Naive thymus-derived CD4-positive, alpha-beta T cell (primary cell): ENCODE results near the gene ZFAND3. TPM values are rescaled to one million over a fixed set of nuclear protein-coding genes. Genes with fewer than 3 reads are reported as not detected.

Experiments
- ATAC-seq: fragments of 150-1000 bp; cut with Tn5 transposase; 2 replicates; pipeline ENCODE4 v1.10.0; 2021; ENCODE audit warnings: mild to moderate bottlenecking, moderate library complexity
- CTCF ChIA-PET: fragments of 350-600 bp; sonication (Branson Sonifier 250); formaldehyde crosslinking; loops from one replicate; lab custom pipeline; 2021; ENCODE audit warnings: antibody characterized with exemption; lab: Charles Lee
- POLR2A ChIA-PET: fragments of 350-600 bp; sonication (Branson Sonifier 250); formaldehyde crosslinking; loops from one replicate; lab custom pipeline; 2021; ENCODE audit warnings: antibody characterized with exemption, inconsistent platforms; lab: Charles Lee
- DNase-seq, 9 donors: peaks; one replicate each; pipeline versions ENCODE4 v3.0.0 to v3.0.0-alpha.2; 2020 to 2022; ENCODE audit warnings: mixed read lengths in 1 of 9
- H3K27ac ChIP-seq: one replicate; pipeline ENCODE4 v1.7.0; 2013; ENCODE audit warnings: mild to moderate bottlenecking, low read depth, low read length, moderate library complexity
- H3K27me3 ChIP-seq, 2 donors: one replicate each; pipeline ENCODE4 v1.7.0; 2013; ENCODE audit warnings: low read length in 2 of 2, mild to moderate bottlenecking in 2 of 2, moderate library complexity in 2 of 2; ENCODE audit not compliant: control insufficient read depth in 2 of 2, insufficient read depth in 2 of 2
- H3K36me3 ChIP-seq, 3 experiments: 1 replicate in 2 of 3; 2 replicates in 1 of 3; pipeline ENCODE4 v1.7.0; 2013; ENCODE audit warnings: low read length in 3 of 3, mild to moderate bottlenecking in 3 of 3, moderate library complexity in 1 of 3; ENCODE audit not compliant: insufficient read depth in 3 of 3, control insufficient read depth in 2 of 3
- H3K4me1 ChIP-seq, 2 donors: one replicate each; pipeline ENCODE4 v1.7.0; 2013; ENCODE audit warnings: low read length in 2 of 2, mild to moderate bottlenecking in 2 of 2, moderate library complexity in 1 of 2; ENCODE audit not compliant: control insufficient read depth in 2 of 2, insufficient read depth in 2 of 2
- H3K4me3 ChIP-seq: 2 replicates; pipeline ENCODE4 v1.7.0; 2013; ENCODE audit warnings: mild to moderate bottlenecking, low read length
- H3K9me3 ChIP-seq, 3 experiments: 1 replicate in 2 of 3; 2 replicates in 1 of 3; pipeline ENCODE4 v1.7.0; 2013; ENCODE audit warnings: low read length in 3 of 3; ENCODE audit not compliant: control insufficient read depth in 2 of 3
- H3K27ac Mint-ChIP-seq, 9 donors: one replicate each; pipeline ENCODE4 v1.8.0; 2020 to 2022; ENCODE audit warnings: mixed read lengths in 9 of 9, mild to moderate bottlenecking in 8 of 9, moderate library complexity in 5 of 9, inconsistent platforms in 2 of 9
- H3K27me3 Mint-ChIP-seq, 5 donors: one replicate each; pipeline ENCODE4 v1.8.0; 2021 to 2022; ENCODE audit warnings: mixed read lengths in 5 of 5, mild to moderate bottlenecking in 1 of 5
- H3K36me3 Mint-ChIP-seq, 5 donors: one replicate each; pipeline ENCODE4 v1.8.0; 2020 to 2022; ENCODE audit warnings: mixed read lengths in 5 of 5, mild to moderate bottlenecking in 3 of 5, inconsistent platforms in 1 of 5
- H3K4me1 Mint-ChIP-seq, 7 donors: one replicate each; pipeline ENCODE4 v1.8.0; 2020 to 2022; ENCODE audit warnings: mixed read lengths in 7 of 7, mild to moderate bottlenecking in 3 of 7, inconsistent platforms in 1 of 7
- H3K4me3 Mint-ChIP-seq, 10 donors: one replicate each; pipeline ENCODE4 v1.8.0; 2020 to 2022; ENCODE audit warnings: mild to moderate bottlenecking in 10 of 10, mixed read lengths in 10 of 10, moderate library complexity in 6 of 10, inconsistent platforms in 2 of 10
- H3K9me3 Mint-ChIP-seq, 11 donors: one replicate each; pipeline ENCODE4 v1.8.0; 2020 to 2022; ENCODE audit warnings: mixed read lengths in 11 of 11, mild to moderate bottlenecking in 4 of 11, inconsistent platforms in 1 of 11, moderate library complexity in 1 of 11
- intact Hi-C, 2 donors: fragments of 100-400 bp; cut with micrococcal nuclease; formaldehyde crosslinking; loops; one replicate each; pipeline ENCODE4 v1.15.1; 2023
- polyA plus RNA-seq, 2 donors: library from polyadenylated mRNA; unstranded; fragments of 300-500 nt; fragmentation: Illumina TruSeq; gene quantifications; one replicate each; pipeline ENCODE4 v1.2.3, GENCODE V29; 2021
- total RNA-seq, 6 experiments: library from RNA in 5 of 6; stranded (reverse) in 5 of 6; gene quantifications; 1 replicate in 5 of 6; 2 replicates in 1 of 6; pipeline ENCODE4 v1.2.3 and lab custom pipeline; 2021 to 2026

ZFAND3 gene
- total and polyA plus RNA-seq, 7 experiments from 2014 or later = 3.5 to 55.0 (median 37.1) TPM

DNA sequence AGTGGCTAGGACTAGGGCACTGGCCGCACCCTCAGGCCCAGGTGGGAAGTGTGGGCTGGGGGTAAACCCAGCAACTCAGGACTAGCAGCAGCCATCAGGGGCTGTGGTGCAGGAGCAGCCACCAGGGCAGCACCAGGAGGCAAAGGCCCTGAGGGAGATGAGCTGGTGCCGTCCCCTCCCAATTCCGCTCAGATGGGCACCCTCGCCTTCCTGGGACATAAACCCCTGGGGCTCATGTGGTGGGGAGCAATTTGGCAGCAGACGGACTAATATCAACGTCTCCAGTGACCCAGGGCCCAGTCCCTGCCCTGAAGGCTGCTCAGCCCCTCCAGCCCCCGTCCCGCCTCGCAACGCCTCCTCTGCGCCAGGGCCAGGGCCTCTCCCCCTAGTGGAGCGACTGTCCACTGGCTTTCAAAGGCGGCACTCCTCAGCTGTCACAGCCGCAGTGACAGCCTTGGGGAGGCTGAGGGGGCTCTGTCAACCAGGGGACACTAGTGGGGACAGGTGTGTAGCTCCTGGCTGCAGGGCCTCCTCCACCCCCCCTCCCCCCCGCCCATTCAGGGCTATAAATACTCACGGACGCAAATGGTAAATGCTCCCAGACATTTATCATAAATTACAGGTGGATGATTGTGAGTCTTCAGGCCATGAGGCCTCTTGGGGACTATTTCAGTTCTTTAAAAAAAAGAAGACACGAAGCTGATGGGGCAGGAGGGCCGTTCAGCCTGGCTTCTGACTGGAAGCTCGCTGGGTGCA, 349.9 kb downstream of the ZFAND3 start:
- Mint-ChIP-seq H3K9me3 (no peaks in the 10 kb centered on the region), H3K4me1 (peaks cover 0 to 13% (median 6%) of the 10 kb centered on the region in 7 donors), H3K4me3 (no peak overlapping the region), H3K36me3 (peaks cover 0 to 14% (median 0%) of the 10 kb centered on the region in 5 donors), H3K27ac (no peak overlapping the region), H3K27me3 (no peaks in the 10 kb centered on the region)
- ATAC-seq (peak; percentile 17), DNase-seq (no peak)
- Histone ChIP-seq H3K36me3 (peaks cover 0 to 11% (median 0%) of the 10 kb centered on the region in 3 experiments), H3K4me3 (no peak overlapping the region), H3K9me3 (no peaks in the 10 kb centered on the region), H3K27me3 (no peaks in the 10 kb centered on the region), H3K27ac (no peak overlapping the region), H3K4me1 (no peaks in the 10 kb centered on the region)
- intact Hi-C loops = no loop called here
- CTCF ChIA-PET = interaction anchor here (0.7 kb wide), 1 partner anchor 27 kb away, joined by 3 read pairs; no protein-coding TSS in a partner anchor
- POLR2A ChIA-PET = no interaction called here

DNA sequence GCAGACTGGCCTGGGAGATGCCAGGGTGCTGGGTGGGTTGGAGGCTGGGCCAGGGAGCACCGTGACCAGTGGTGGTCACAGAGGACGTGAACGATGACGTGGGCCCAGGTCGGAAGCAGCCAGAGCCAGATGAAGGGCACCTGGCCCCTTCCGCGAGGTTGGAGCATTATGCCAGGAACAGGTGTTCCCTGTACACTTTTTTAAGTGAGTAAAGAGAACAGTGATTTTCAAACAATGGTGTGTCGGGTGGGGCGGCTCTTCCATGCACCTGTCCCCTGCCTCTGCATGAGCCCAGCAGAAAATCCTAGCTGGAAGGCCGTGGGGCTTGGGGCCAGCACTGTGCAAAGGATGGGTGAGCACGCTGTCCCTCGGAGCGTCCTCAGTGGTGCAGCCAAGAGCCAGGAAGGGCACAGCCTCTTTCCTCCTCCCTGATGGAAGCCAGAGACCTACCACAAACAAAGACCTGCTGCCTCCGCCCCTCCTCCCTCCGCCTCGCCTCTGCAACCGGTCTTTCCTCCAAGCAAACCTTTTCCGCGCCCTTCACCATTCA, 350.5 kb downstream of the ZFAND3 start:
- peak overlapping the region in 2 of 9 donors; percentile 22 to 45 for H3K27ac Mint-ChIP-seq
- intact Hi-C loops = no loop called here
- CTCF ChIA-PET = interaction anchor here (0.7 kb wide), 1 partner anchor 27 kb away, joined by 3 read pairs; no protein-coding TSS in a partner anchor
- H3K27me3 Mint-ChIP-seq = no peaks in the 10 kb centered on the region
- no peak overlapping the region for H3K4me3 ChIP-seq
- H3K36me3 ChIP-seq = peaks cover 0 to 15% (median 0%) of the 10 kb centered on the region in 3 experiments
- no peak overlapping the region for H3K4me3 Mint-ChIP-seq
- no peaks in the 10 kb centered on the region for H3K4me1 ChIP-seq
- ATAC-seq (no peak), DNase-seq (no peak)
- H3K36me3 Mint-ChIP-seq = peaks cover 0 to 19% (median 0%) of the 10 kb centered on the region in 5 donors
- no peaks in the 10 kb centered on the region for H3K27me3 ChIP-seq
- POLR2A ChIA-PET = no interaction called here
- no peaks in the 10 kb centered on the region for H3K9me3 Mint-ChIP-seq
- H3K27ac ChIP-seq = no peak overlapping the region
- H3K4me1 Mint-ChIP-seq = peaks cover 0 to 15% (median 6%) of the 10 kb centered on the region in 7 donors
- H3K9me3 ChIP-seq = no peaks in the 10 kb centered on the region

DNA sequence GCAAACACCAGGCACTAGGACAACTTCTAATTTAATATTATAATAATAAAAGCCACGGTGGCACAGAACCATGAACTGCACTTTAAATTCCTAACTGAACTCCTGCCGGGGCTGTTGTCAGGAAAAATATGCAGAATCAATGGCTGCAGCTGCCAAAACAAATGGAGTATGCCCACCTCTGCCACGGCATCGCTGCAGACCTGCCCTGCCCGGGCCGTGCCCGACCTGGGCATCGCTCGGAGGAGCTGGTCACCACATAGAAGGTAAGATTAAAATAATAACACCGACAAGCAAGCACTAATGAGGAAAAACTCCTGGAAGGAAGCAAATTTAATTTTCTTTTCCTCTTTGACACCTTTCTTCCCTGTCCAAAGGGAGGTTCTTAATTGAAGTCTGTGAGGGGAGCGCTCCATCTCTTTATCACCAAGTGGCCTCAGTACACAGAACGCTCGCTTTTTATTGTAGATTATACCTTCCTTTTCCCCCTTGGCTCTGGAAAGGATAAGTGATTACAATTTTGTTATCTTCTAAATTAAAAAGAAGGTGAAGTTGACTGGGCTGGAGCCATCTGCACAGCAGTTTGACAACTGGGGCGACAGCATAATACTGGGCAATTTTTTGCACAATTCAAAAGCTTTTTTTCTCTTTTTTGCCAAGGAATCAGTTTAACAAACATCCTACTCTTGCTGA, 351.3 kb downstream of the ZFAND3 start:
- no peak for ATAC-seq
- H3K27ac ChIP-seq = no peak overlapping the region
- peaks cover 0 to 15% (median 6%) of the 10 kb centered on the region in 7 donors for H3K4me1 Mint-ChIP-seq
- H3K9me3 Mint-ChIP-seq = no peaks in the 10 kb centered on the region
- peak overlapping the region in 1 of 9 donors; percentile 45 for H3K27ac Mint-ChIP-seq
- no peaks in the 10 kb centered on the region for H3K9me3 ChIP-seq
- peaks cover 0 to 15% (median 0%) of the 10 kb centered on the region in 3 experiments for H3K36me3 ChIP-seq
- H3K36me3 Mint-ChIP-seq = peaks cover 0 to 25% (median 0%) of the 10 kb centered on the region in 5 donors
- no peaks in the 10 kb centered on the region for H3K27me3 ChIP-seq
- H3K4me3 Mint-ChIP-seq = no peak overlapping the region
- POLR2A ChIA-PET = no interaction called here
- intact Hi-C loops = no loop called here
- H3K27me3 Mint-ChIP-seq = no peaks in the 10 kb centered on the region
- CTCF ChIA-PET = no interaction called here
- no peak overlapping the region for H3K4me3 ChIP-seq
- no peak for DNase-seq
- no peaks in the 10 kb centered on the region for H3K4me1 ChIP-seq

DNA sequence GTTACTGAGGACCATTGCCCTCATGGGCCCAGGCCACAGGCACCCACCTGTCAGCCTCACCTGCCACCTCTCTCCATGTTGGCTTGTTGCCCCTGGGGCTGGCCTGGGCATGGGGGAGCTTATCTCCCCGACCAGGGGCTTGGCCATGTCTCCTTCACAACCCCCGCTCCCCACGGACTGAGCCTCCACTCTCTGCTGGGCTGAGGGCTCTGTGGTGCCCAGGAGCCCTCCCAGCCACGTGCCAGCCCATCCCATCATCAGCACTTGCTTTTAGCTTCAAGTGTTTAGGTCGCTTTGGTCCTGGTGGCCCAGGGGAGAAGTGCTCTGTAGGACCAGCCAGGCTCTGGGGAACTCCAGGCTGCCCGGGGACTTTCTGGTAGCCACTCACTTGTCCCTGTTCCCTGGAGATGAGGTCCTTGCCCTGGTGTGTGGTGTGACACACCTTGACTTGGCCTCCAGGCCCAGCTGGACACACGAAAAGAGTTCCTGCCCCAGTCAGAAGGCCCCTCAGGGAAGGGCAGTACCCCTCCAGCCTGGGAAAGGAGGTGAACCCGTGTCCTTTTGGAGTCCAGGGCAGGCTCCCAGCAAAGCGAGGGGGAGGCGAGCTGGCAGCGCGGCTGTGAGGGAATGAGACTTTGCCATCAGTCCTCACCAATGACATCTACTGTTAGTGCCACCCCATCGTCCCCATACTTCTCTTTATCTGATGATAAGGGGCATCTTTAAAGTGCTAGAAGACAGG, 352.6 kb downstream of the ZFAND3 start:
- Mint-ChIP-seq H3K4me3 (no peak overlapping the region), H3K27me3 (no peaks in the 10 kb centered on the region), H3K27ac (no peak overlapping the region), H3K4me1 (peaks cover 0 to 24% (median 6%) of the 10 kb centered on the region in 7 donors), H3K9me3 (no peaks in the 10 kb centered on the region), H3K36me3 (peaks cover 0 to 33% (median 4%) of the 10 kb centered on the region in 5 donors)
- Histone ChIP-seq H3K27ac (no peak overlapping the region), H3K4me3 (no peak overlapping the region), H3K9me3 (no peaks in the 10 kb centered on the region), H3K36me3 (peaks cover 0 to 15% (median 0%) of the 10 kb centered on the region in 3 experiments), H3K27me3 (no peaks in the 10 kb centered on the region), H3K4me1 (no peaks in the 10 kb centered on the region)
- DNase-seq = no peak
- CTCF ChIA-PET = interaction anchor here (0.6 kb wide), 1 partner anchor 72 kb away, joined by 3 read pairs; no protein-coding TSS in a partner anchor
- intact Hi-C loops = no loop called here
- POLR2A ChIA-PET = no interaction called here
- no peak for ATAC-seq

DNA sequence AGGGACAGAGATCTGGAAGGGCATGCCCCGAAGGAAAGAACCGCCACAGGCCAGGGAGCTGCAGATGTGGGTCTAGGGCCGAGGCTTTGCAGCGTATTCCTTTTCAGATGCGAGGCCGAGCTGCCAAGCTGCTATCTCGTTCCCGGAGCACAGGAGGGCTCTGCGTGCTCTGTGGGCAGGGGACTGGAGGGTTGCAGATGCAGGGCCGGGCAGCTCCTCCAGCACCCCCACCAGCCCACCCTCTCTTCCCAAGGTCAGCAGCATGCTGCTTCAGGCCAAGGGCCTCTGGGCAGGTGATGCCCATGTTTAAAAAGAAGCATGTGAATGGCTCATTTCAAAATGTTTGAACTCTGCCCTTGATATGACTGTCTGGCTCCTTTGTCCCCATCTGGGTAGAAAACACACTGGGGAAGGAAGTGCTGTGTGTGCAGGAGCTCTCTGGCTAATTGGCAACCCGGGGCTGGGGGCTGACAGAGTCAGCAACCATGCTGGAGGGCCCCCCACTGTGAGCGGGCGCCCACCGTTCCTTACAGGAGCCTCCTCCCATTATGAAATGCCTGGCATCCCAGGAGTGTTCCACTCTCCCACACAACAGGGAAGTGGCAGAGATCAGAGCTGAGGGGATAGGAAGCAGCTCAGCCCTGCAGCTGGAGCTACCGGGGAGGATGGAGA, 353.3 kb downstream of the ZFAND3 start:
- Histone ChIP-seq H3K27me3 (no peaks in the 10 kb centered on the region), H3K4me3 (no peak overlapping the region), H3K27ac (no peak overlapping the region), H3K9me3 (no peaks in the 10 kb centered on the region), H3K4me1 (no peaks in the 10 kb centered on the region), H3K36me3 (peaks cover 0 to 15% (median 0%) of the 10 kb centered on the region in 3 experiments)
- ATAC-seq (no peak), DNase-seq (no peak)
- Mint-ChIP-seq H3K27me3 (no peaks in the 10 kb centered on the region), H3K4me3 (no peak overlapping the region), H3K9me3 (no peaks in the 10 kb centered on the region), H3K27ac (peak overlapping the region in 6 of 9 donors; percentile 5 to 72 (median 33)), H3K4me1 (peaks cover 0 to 24% (median 6%) of the 10 kb centered on the region in 7 donors), H3K36me3 (peaks cover 0 to 33% (median 6%) of the 10 kb centered on the region in 5 donors)
- intact Hi-C loops = no loop called here
- CTCF ChIA-PET = interaction anchor here (0.9 kb wide), 1 partner anchor 15 kb away, joined by 3 read pairs; no protein-coding TSS in a partner anchor
- POLR2A ChIA-PET = no interaction called here
